Measurements from ENCODE around the gene EVI5L. TPM values are rescaled to one million over a fixed set of nuclear protein-coding genes. Genes with fewer than 3 reads are reported as not detected.
A peak's percentile ranks its signal among the peaks of the same experiment; 100 is the strongest.

Gene EVI5L
- total RNA-seq, 1 donor from 2014 or later = 22.9 TPM

- Histone ChIP-seq H3K27me3 (ENCODE audit: low read depth) (no peaks in the 10 kb centered on the region), H3K4me3 (no peak overlapping the region), H3K9me3 (replicated peaks) (no peaks in the 10 kb centered on the region), H3K4me1 (peaks cover 46% of the 10 kb centered on the region), H3K36me3 (peaks cover 64% of the 10 kb centered on the region), H3K27ac (replicated peaks) (peak overlapping the region; percentile 23)
- no peak for TF ChIP-seq CTCF (IDR thresholded peaks at IDR 0.05; ENCODE audit: borderline replicate concordance)
- intact Hi-C loops (cut with micrococcal nuclease) = no loop called here
- no peak for DNase-seq
These were observed 78.9 kb downstream of the EVI5L start for GRCh38 chr19:7908742-7909461.

- Histone ChIP-seq H3K4me3 (no peak overlapping the region), H3K27ac (replicated peaks) (no peak overlapping the region), H3K27me3 (ENCODE audit: low read depth) (peaks cover 5% of the 10 kb centered on the region), H3K36me3 (peaks cover 64% of the 10 kb centered on the region), H3K9me3 (replicated peaks) (no peaks in the 10 kb centered on the region), H3K4me1 (peaks cover 42% of the 10 kb centered on the region)
- intact Hi-C loops (cut with micrococcal nuclease) = no loop called here
- no peak for DNase-seq
- TF ChIP-seq CTCF (IDR thresholded peaks at IDR 0.05; ENCODE audit: borderline replicate concordance) = no peak
These were observed 79.6 kb downstream of the EVI5L start for GRCh38 chr19:7909471-7910067.

GRCh38 chr19:7910321-7911161 lies 80.5 kb downstream of the EVI5L start:
- Histone ChIP-seq H3K9me3 (replicated peaks) (no peaks in the 10 kb centered on the region), H3K4me3 (no peak overlapping the region), H3K4me1 (peaks cover 34% of the 10 kb centered on the region), H3K27ac (replicated peaks) (no peak overlapping the region), H3K36me3 (peaks cover 64% of the 10 kb centered on the region), H3K27me3 (ENCODE audit: low read depth) (peaks cover 15% of the 10 kb centered on the region)
- TF ChIP-seq CTCF (IDR thresholded peaks at IDR 0.05; ENCODE audit: borderline replicate concordance) = no peak
- no peak for DNase-seq
- intact Hi-C loops (cut with micrococcal nuclease) = no loop called here

- no peak for TF ChIP-seq CTCF (IDR thresholded peaks at IDR 0.05; ENCODE audit: borderline replicate concordance)
- peaks cover 26% of the 10 kb centered on the region for H3K27me3 ChIP-seq (ENCODE audit: low read depth)
- peaks cover 54% of the 10 kb centered on the region for H3K36me3 ChIP-seq
- H3K4me3 ChIP-seq = no peak overlapping the region
- no peaks in the 10 kb centered on the region for H3K9me3 ChIP-seq (replicated peaks)
- DNase-seq = no peak
- H3K27ac ChIP-seq (replicated peaks) = no peak overlapping the region
- intact Hi-C loops (cut with micrococcal nuclease) = no loop called here
- H3K4me1 ChIP-seq = peaks cover 34% of the 10 kb centered on the region
These were observed 81.6 kb downstream of the EVI5L start for GRCh38 chr19:7911508-7912143.

- no peak for DNase-seq
- Histone ChIP-seq H3K27ac (replicated peaks) (no peak overlapping the region), H3K27me3 (ENCODE audit: low read depth) (peaks cover 32% of the 10 kb centered on the region), H3K36me3 (peaks cover 52% of the 10 kb centered on the region), H3K4me3 (no peak overlapping the region), H3K4me1 (peaks cover 35% of the 10 kb centered on the region), H3K9me3 (replicated peaks) (no peaks in the 10 kb centered on the region)
- intact Hi-C loops (cut with micrococcal nuclease) = no loop called here
- TF ChIP-seq CTCF (IDR thresholded peaks at IDR 0.05; ENCODE audit: borderline replicate concordance) = no peak
These were observed 82.2 kb downstream of the EVI5L start for GRCh38 chr19:7912144-7912696.
